GM21381 (cell line): Measurements from ENCODE around the gene POLG.

Experiments
- ATAC-seq: cut with Tn5 transposase; IDR thresholded peaks from one replicate; pipeline ENCODE4 v1.9.1; 2021; ENCODE audit warnings: mild to moderate bottlenecking, moderate library complexity; ENCODE audit not compliant: unreplicated experiment

Gene POLG

DNA sequence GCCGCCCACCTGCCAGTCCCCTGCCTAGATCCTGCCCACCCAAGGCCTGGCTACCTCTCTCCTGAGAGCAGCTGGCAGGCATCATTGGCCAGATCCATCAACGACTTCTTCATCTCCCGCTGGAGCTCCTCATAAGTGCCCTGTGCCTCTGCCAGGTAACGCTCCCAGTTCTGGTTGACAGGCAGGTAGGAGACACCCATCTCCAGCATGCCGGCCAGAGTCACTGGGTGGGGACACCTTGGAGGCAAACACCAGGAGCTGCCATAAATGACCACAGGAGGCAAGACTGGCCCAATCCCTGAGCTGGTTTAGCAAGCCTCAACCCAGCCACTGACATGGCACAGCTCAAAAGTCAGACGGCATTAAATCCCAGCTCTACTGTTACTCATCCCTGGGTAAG, 7.5 kb downstream of the POLG start:
- ATAC-seq = no peak

GRCh38 chr15:89326316-89326715, 8.3 kb downstream of the POLG start:
- ATAC-seq = no peak

DNA sequence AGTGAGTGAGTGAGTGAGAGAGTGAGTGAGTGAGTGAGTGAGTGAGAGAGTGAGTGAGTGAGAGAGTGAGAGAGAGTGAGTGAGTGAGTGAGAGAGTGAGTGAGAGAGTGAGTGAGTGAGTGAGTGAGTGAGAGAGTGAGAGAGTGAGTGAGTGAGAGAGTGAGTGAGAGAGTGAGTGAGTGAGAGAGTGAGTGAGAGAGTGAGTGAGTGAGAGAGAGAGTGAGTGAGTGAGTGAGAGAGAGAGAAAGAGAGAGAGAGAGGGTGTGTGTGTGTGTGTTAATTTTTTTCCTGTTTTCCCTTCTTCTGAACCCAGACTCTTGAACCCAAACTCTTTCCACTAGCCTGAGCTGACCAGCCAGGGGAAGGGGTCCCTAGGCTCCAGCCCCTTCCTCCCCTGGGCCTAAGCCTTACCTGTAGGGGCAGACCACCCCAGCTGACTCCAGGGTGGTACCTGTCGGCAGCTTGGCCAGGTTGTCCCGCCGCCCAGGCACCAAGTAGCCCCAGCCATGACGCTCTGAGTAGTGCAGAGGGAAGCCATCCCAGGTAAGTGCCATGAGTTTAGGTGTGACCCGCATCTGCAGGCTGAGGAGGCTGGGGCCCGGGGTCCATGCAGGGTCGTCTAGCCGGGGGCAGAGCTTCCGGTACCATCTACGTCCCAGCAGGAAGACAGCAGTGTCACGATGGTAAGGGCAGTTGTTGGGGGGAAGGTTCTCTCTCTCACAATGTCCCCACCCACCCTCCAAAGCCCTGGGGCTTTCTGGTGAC, 9.4 kb downstream of the POLG start:
- ATAC-seq = no peak

DNA sequence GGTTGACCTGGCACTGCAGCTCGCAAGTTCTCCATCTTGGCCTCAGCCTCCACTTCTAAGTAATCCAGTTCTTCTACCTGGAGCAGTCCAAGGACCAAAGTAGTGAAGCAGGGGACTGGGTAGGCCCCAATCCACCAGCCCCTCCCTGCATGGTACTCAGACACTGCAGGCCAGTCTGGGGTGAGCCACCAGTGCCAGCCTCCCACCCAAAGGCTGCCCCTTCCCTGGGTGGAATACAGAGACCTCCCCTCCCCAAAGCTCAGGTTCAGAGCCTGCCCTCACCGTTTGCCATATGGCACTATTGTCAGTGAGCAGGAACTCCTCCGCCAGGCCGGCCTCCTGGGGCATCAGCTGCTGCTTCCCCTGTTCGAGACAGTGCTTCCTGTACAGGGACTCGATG, 10.8 kb downstream of the POLG start:
- no peak for ATAC-seq

- ATAC-seq = no peak
Measured at GRCh38 chr15:89322822-89323221, 11.8 kb downstream of the POLG start.

DNA sequence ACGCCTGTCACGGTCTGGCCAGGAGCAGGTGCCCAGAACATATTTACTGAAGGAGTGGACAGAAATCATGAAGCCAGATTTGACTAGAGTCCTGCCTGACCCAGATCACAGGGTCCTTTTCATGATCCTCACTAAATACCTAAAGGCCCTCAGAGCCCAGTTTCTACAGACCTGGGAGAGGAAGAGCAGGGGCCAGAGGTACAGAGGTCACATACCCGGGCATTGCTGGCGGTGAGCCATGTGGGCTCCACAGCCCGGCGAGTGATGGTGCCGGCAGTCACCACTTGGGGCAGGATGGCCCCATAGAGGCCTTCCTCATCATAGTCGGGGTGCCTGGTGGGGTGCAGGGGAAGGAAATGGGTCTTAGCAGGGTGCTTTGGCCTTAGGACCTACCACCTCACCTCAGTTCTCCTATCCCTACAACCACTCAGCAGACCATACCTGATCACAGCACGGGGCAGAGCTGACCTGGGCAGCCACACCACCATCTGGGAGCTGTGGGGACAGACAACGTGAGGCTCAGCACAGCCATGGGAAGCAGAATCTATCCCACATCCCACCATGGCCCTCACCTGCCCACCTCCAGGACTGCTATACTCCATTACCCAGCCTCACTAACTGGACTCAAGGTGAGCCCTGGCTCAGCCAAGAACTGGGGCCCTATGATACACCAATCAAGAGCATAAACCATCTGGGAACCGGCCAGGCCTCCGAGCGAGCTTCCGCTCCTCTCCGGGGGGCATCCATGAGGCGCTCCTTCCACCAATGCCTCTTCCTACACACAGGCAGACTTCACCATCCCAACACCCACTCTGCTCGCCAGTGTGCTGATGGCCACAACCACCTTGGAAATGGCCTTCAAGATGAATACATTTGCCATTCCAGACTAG, 12.9 kb downstream of the POLG start:
- no peak for ATAC-seq

DNA sequence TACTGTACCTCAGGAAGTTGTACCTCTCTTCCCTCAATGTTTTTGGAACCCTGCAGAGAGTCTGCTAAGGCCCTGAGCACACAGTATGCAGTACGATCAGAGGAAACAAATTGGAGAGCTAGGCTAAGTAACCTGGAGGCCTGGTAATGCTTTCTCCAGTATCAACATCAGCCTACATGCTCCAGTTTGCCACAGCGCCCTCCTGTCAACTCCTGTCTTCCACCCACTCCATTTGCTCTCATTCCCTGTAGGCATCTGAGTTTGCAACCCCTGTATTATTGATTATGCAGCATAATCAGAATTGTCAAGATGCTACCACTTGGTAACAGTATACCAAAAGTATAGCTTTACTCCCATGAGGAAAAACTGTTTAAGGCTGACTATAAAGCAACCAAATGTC, 14.4 kb downstream of the POLG start:
- no peak for ATAC-seq

DNA sequence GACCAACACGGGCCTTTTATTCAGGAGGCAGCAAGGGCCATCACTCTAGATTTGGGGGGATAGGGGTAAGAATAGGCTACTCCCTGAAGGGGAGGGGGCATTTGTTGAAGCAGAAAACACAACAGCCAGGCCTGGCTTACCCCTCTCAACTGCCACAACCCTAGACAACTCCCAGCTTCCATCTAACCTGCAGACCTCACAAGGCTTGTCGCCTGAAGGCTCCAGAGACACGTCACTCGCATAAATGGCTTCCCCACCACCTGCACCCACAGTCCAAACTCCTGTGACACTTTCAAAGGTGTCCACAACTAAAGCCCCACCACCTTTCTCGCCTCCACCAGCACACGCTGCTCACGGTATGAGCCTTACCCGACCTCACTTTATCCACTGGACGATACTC, 14.9 kb downstream of the POLG start:
- ATAC-seq = no peak

DNA sequence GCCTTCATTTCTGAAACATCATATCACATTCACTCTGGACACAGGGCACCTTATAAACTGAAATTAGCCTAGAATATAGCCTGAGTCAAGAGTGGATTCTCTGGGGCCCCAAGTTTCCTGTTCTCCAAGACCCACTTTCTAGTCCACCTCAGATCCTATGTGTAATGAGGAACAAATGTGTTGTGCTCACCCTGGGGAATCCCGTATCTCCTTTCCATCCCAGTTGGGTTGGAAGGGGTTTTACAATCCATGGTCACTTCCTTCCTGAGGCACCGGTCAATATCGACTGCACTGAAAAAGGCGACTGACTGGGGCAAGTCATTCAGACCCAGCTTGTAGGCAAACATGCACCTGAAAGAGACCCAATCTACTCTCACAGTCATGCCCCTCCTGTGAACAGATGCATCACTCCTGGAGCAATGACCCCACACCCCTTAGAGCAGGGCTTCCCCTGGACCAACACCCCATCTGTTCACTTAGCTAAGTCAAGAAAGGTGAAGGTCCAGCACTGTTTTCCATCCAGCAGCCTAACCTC, 17.4 kb downstream of the POLG start:
- no peak for ATAC-seq

GRCh38 chr15:89316504-89316903, 18.1 kb downstream of the POLG start:
- no peak for ATAC-seq

DNA sequence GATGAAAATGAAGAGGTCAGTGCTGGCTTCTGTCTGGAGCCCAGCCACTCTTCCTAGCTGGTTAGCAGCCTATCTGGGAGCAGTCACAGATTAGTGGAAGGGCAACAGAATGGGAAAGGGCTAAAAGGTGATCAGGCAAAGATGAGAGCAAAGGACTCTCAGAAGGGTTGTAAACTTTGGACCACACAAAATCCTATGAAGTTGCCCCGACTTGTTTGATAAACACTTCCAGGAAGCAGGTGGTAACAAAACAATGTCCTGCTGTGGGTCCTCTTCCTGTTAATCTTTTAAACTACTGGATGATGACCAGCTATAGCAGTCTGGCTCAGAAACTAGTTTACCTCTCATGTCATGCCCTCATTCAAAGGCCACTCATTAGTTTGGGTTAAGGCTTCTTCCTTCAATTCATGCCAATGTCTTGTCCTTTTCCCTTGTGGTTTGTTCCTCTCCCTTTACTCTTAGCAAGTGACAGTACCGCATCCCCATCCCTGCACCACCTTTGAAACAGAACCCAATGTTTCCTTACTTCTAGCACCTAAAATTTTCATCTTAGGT, 19.2 kb downstream of the POLG start:
- no peak for ATAC-seq

GRCh38 chr15:89309993-89310392, 24.6 kb downstream of the POLG start:
- ATAC-seq = no peak

GRCh38 chr15:89308236-89308635, 26.4 kb downstream of the POLG start:
- ATAC-seq = no peak

DNA sequence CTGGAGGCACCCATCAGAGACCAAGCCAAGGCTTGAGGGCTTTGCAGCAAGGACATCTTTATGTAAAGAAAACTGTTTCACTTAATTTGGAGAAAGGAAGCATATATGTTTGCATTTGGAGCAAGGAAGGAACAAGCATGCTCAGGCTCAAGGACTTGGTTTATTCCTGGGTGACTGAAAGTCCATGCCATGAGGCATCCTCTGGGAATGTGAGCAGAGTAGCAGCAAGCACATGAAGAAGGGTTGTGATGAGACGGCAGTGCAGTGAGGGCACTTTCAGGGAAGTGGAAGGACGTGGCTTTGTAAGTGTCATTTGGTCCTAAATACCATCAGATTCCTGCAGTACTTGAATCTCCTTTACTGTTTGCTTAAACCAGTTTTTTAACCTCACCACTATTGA, 26.8 kb downstream of the POLG start:
- ATAC-seq = no peak

DNA sequence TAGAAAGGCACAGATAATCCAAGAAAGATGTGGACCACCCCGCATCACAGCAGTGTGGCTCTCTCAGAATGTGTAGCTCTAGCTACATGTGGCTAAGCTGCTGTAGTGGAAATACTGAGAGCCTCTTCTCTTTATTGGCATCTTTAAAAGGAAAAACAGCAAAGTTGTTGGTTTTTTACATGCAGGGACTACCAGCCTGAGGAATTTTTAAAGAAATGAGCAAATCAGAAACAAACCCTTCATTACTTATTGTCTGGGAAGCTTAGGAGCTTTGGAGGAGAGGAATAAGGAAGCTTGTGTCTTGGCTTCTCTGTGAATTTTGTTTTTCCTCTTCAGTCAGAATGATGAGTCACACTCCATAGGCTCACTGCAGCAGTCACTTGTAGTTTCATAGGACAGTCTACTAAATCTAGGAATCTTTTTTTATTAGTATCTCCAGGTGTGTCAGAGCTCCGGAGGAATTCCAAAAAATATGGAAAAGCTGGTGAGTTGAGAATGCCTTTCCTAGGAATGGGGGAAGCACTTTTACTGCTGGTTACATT, 27.5 kb downstream of the POLG start:
- no peak for ATAC-seq

- no peak for ATAC-seq
Measured at GRCh38 chr15:89305395-89305794, 29.2 kb downstream of the POLG start.

DNA sequence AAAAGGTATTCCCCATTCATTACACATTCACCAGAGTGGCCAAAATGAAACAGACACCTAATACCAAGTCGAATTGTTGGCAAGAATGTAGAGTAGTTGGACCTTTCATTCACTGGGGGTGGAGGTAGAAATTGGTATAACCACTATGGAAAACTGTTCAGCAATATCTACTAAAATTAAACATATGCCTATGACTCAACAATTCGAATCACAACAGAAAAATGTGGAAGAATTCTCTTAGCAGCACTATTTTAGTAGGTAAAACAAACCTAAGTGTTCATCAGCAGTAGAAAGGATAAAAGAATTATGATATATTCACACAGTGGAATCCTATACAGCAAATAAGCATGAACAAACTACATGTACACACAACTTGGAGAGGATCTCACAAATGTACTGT, 30.6 kb downstream of the POLG start:
- ATAC-seq = no peak

- no peak for ATAC-seq
Measured at GRCh38 chr15:89301304-89302089, 33.1 kb downstream of the POLG start.

DNA sequence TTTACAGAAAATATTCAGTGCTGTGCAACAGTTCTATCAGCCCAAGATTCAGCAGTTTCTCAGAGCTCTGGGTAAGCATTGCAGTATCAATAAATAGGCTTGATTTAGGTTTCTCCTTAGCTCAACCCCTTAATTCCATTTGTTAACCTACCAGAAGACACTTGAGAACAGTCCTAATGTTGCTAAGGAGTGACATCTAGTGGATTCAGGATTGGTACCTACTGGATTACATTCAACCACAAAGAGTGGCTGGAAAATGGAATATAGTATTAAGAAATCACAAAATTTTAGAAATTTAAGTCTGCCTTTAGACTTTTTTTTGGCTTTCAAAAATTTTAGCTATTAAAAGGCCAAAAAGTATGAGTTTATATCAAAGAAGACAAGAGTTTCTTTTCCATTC, 34.7 kb downstream of the POLG start:
- no peak for ATAC-seq

- no peak for ATAC-seq
Measured at GRCh38 chr15:89293012-89293411, 41.6 kb downstream of the POLG start.
